GM19239 (cell line): ENCODE data around the gene CDC42BPB.
A peak's percentile ranks its signal among the peaks of the same experiment; 100 is the strongest.

ENCODE experiments used
- DNase-seq: peaks from one replicate; pipeline ENCODE4 v3.0.0; 2011; ENCODE audit warnings: low spot score; ENCODE audit not compliant: insufficient read length
- FAIRE-seq: peaks from 2 replicates; lab custom pipeline; 2011; peaks lifted over from hg19 to GRCh38; lab: Jason Lieb, UNC

The CDC42BPB gene

GRCh38 chr14:103094406-103095209 lies 37.3 kb upstream of the CDC42BPB start, which contains the start of gene EXOC3L4:
Gene EXOC3L4 (plus strand): TSS chr14:103094725. CDS start chr14:103100220, 5,495 bp downstream.
- DNase-seq, result no peak
- no peak for FAIRE-seq

- FAIRE-seq, result no peak
- DNase-seq, result no peak
These were observed 36.6 kb upstream of the CDC42BPB start for GRCh38 chr14:103093856-103094405.

- DNase-seq (no peak), FAIRE-seq (no peak)
These were observed 34.5 kb upstream of the CDC42BPB start for GRCh38 chr14:103091883-103092222.

- FAIRE-seq (no peak), DNase-seq (peak; percentile 97)
These were observed 33.9 kb upstream of the CDC42BPB start for GRCh38 chr14:103091041-103091882.

GRCh38 chr14:103090481-103091020 lies 33.2 kb upstream of the CDC42BPB start:
- FAIRE-seq (no peak), DNase-seq (no peak)

- no peak for DNase-seq
- FAIRE-seq, result no peak
These were observed 32.3 kb upstream of the CDC42BPB start for GRCh38 chr14:103089386-103090335.

GRCh38 chr14:103088921-103089320 lies 31.6 kb upstream of the CDC42BPB start:
- FAIRE-seq (no peak), DNase-seq (no peak)

- no peak for DNase-seq
- no peak for FAIRE-seq
These were observed 30.0 kb upstream of the CDC42BPB start for GRCh38 chr14:103087343-103087835.

GRCh38 chr14:103086771-103087342 lies 29.5 kb upstream of the CDC42BPB start:
- DNase-seq (no peak), FAIRE-seq (no peak)

- DNase-seq (no peak), FAIRE-seq (no peak)
These were observed 28.1 kb upstream of the CDC42BPB start for GRCh38 chr14:103085106-103086091.

GRCh38 chr14:103084021-103084919 lies 26.9 kb upstream of the CDC42BPB start, which contains the start of gene LBHD2:
Gene LBHD2 (plus strand): TSS chr14:103084210. CDS start chr14:103086013, 1,803 bp downstream.
- FAIRE-seq (no peak), DNase-seq (no peak)

- no peak for DNase-seq
- FAIRE-seq, result no peak
These were observed 24.6 kb upstream of the CDC42BPB start for GRCh38 chr14:103081951-103082350.

- no peak for DNase-seq
- no peak for FAIRE-seq
These were observed 21.7 kb upstream of the CDC42BPB start for GRCh38 chr14:103078860-103079587.

GRCh38 chr14:103078420-103078749 lies 21.0 kb upstream of the CDC42BPB start:
- FAIRE-seq (peak; percentile 94), DNase-seq (peak; percentile 93)

GRCh38 chr14:103074729-103075367 lies 17.5 kb upstream of the CDC42BPB start:
- DNase-seq (no peak), FAIRE-seq (no peak)
